Measurements from ENCODE around the gene ESR2.
"Not testable (repeated sequence)": the region's sequence is repeated elsewhere in the genome, so short reads cannot be mapped to it uniquely, and the experiment has no call there.

ESR2 gene

DNA sequence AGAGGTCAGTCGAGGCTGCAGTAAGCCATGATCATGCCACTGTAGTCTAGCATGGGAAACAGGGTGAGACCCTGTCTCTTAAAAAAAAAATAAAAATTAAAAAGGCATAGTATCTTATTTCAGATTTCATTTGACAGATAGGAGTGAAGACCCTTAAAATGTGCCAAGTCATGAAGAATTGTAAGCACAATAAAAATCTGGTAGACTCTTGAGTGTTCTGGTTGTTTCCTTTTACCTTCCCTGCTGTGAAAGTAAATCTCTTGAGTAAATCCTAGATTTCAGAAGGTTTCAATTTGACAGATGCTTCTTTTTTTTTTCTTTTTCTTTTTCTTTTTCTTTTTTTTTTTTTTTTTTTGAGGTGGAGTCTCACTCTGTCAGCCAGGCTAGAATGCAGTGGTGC lies 109.0 kb downstream of the ESR2 start:
- TF ChIP-seq, protein P1, sequence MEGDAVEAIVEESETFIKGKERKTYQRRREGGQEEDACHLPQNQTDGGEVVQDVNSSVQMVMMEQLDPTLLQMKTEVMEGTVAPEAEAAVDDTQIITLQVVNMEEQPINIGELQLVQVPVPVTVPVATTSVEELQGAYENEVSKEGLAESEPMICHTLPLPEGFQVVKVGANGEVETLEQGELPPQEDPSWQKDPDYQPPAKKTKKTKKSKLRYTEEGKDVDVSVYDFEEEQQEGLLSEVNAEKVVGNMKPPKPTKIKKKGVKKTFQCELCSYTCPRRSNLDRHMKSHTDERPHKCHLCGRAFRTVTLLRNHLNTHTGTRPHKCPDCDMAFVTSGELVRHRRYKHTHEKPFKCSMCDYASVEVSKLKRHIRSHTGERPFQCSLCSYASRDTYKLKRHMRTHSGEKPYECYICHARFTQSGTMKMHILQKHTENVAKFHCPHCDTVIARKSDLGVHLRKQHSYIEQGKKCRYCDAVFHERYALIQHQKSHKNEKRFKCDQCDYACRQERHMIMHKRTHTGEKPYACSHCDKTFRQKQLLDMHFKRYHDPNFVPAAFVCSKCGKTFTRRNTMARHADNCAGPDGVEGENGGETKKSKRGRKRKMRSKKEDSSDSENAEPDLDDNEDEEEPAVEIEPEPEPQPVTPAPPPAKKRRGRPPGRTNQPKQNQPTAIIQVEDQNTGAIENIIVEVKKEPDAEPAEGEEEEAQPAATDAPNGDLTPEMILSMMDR (conservative IDR thresholded peaks at IDR 0.05): no peak

DNA sequence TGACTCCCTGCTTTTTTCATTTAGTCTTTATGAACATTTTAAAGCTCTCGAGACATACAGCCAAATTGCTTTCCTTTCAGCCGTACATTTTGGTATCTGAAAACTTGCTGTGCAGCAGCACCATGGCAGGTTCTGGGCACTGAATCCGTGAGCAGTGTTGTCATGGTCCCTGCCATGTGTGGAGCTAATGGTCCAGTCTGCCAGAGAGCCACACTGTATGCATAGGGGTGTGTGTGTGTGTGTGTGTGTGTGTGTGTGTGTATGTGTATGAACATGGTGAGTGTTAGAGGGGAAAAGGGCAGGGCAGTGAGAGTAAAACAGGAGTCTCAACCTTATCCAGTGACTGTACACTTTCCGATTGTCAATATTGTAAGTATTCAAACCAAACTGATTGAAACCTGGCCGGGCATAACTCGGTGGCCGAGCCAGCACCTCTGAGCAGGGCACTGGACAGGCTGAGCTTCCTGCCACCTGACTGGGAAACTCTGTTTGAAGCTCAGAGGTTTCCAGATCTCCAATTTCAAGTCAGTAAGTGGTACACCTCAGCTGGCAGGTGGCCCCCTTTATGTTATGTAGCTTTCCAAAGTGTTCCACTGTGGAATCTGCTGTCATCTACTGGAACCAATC lies 110.0 kb downstream of the ESR2 start:
- TF ChIP-seq, protein P1 (conservative IDR thresholded peaks at IDR 0.05): no peak

More for the DNA sequence above, 109.0 kb downstream of the ESR2 start:
- no peak overlapping the region for H3K27ac ChIP-seq

DNA sequence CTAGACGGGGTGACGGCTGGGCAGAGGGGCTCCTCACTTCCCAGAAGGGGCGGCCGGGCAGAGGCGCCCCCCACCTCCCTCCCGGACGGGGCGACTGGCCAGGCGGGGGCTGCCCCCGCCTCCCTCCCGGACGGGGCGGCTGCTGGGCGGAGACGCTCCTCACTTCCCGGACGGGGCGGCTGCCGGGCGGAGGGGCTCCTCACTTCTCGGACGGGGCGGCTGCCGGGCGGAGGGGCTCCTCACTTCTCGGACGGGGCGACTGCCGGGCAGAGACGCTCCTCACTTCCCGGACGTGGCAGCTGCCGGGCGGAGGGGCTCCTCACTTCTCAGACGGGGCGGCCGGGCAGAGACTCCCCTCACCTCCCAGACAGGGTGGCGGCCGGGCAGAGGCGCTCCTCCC lies 111.3 kb downstream of the ESR2 start:
- not testable (repeated sequence) for H3K27ac ChIP-seq

More for the DNA sequence above, 110.0 kb downstream of the ESR2 start:
- no peak overlapping the region for H3K27ac ChIP-seq

DNA sequence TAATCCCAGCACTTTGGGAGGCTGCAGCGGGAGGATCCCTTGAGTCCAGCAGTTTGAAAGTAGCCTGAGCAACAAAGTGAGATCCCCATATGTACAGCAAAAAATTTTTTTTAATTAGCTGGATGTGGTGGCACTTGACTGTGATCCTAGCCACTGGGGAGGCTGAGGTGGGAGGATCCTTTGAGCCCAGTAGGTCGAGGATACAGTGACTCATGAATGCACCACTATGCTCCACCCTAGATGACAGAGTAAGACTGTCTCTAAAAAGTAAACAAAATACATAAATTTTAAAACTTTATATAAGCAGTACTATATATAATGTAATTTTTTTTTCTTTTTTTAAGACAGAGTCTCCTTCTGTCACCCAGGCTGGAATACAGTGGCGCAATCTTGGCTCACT lies 115.4 kb downstream of the ESR2 start:
- TF ChIP-seq, protein P1 (conservative IDR thresholded peaks at IDR 0.05): no peak
- no peak overlapping the region for H3K27ac ChIP-seq

DNA sequence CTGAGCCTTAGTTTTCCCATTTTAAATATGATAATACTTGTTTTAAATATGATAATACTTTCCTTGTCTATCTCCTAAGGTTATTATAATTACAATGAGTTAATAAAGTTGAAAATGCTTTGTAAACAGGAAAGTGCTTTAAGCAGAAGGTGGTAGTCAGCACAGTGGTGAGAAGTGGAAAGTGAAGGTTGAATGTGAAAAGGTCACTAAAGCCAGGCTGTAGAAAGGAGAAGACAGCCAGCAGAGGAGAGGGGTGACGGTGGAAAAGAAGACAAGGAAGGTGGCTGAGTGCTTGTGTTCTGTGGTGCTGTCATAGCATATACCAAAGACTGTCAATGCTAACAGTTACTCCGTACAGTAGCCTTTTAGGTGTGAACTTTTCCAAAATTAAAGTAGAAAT lies 117.8 kb downstream of the ESR2 start:
- no peak overlapping the region for H3K27ac ChIP-seq
- TF ChIP-seq, protein P1 (conservative IDR thresholded peaks at IDR 0.05): no peak

DNA sequence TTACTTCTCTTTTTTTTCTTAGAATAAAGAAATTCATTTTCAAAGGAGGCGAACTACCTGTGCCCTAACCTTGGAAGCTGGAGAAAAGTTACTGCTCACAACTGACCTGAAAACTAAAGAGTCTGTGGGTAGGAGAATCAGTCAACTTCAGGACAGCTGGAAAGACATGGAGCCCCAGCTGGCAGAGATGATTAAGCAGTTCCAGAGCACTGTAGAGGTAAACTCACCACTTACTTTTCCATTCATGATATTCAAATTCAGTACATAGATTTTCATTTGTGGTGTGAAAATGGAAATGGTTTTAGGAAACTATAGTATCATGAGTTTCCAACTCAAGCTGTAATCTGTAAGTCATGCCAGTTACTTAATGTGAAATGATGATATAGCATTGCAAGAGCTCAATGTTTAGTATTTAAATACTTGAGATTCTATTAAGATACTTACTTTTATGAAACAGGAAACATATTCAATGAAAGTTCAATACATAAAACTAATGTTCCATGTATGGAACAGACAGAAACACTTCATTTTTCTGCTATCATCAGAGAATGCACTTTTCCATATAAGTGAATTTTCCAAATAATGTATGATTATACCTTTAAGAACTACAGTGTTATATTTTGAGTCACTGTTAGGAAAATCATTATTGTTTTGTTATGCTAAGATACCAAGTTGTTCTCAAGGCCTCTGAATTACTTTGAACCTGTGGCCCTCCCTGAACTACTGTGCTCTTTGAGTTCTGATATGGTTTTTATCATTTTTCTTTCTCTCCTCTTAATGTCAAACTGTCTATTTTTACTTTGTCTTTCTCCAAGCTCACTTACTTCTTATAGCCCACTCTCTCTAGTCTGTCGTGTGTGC lies 119.0 kb downstream of the ESR2 start:
- H3K27ac ChIP-seq: no peak overlapping the region
- TF ChIP-seq, protein P1 (conservative IDR thresholded peaks at IDR 0.05): no peak

DNA sequence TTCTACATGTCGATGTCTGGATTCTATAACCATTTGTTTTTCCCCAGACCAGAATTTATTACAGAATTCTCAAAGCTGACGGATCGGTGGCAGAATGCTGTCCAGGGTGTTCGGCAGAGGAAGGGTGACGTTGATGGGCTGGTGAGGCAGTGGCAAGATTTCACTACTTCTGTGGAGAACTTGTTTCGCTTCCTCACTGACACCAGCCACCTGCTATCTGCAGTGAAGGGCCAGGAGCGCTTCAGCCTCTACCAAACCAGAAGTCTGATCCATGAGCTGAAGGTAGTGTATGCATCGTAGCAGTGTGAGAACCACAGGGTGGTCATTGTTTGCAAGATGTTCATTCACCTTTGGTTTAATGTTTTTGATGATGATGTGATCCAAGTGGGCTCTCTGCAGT lies 124.0 kb downstream of the ESR2 start:
- H3K27ac ChIP-seq: no peak overlapping the region
- TF ChIP-seq, protein P1 (conservative IDR thresholded peaks at IDR 0.05): no peak

DNA sequence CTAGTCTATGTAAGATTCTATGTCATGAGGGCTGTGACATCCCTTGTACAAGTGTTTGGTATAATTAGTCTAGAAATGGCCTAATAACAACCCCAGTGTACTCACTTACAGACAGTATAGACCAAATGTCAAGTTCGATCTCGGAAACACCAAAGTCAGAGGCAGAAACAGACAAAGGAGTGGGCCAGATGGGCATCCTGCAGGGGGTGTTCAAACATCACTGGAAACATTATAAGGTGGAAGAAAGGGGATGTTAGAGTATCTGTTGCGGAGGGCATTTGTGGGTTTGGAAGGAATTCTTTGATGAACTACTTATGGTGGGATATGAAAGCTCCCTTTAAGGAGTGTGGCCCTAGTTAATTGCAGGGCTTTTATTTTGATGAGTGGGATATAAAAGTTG lies 134.6 kb downstream of the ESR2 start:
- H3K27ac ChIP-seq: no peak overlapping the region
- TF ChIP-seq, protein P1 (conservative IDR thresholded peaks at IDR 0.05): no peak
